GM19240 (cell line): ENCODE results near the gene CWC22.
A peak's percentile ranks its signal among the peaks of the same experiment; 100 is the strongest.
"Not testable (repeated sequence)": the region's sequence is repeated elsewhere in the genome, so short reads cannot be mapped to it uniquely, and the experiment has no call there.

Source experiments
- DNase-seq: peaks from one replicate; pipeline ENCODE4 v3.0.0; 2011; ENCODE audit warnings: low spot score; ENCODE audit not compliant: insufficient read length

CWC22 gene

GRCh38 chr2:180006781-180007579 lies at the start of gene CWC22:
Gene CWC22 (minus strand): TSS chr2:180007297. CDS start chr2:179993341, 13,956 bp downstream.
- DNase-seq: peak; percentile 43

GRCh38 chr2:180056367-180057118 lies 49.4 kb upstream of the CWC22 start:
- DNase-seq: no peak

- DNase-seq: not testable (repeated sequence)
Observed at GRCh38 chr2:180054576-180054975, 47.5 kb upstream of the CWC22 start.

DNA sequence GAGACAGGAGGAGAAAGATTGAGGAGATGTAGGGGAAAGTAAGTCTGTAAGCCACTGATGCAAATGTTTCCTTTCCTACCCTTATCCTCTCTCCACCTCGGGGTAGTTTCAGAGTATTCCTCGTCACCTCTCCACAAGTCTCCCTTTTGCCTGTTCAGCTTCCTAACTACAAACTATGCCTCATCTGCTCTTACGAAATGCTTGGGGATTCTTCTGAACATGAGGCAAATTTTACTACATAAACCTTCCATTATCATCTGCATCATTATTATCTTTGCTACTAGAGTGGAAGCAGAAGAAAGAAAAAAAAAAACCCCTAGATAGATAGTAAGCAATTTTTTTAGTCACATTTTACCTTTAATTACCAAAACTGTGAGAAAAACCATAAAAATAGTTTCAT lies 43.1 kb upstream of the CWC22 start:
- no peak for DNase-seq

GRCh38 chr2:180048251-180048650 lies 41.2 kb upstream of the CWC22 start:
- DNase-seq: no peak

- DNase-seq: no peak
Observed at GRCh38 chr2:180046776-180047175, 39.7 kb upstream of the CWC22 start.

DNA sequence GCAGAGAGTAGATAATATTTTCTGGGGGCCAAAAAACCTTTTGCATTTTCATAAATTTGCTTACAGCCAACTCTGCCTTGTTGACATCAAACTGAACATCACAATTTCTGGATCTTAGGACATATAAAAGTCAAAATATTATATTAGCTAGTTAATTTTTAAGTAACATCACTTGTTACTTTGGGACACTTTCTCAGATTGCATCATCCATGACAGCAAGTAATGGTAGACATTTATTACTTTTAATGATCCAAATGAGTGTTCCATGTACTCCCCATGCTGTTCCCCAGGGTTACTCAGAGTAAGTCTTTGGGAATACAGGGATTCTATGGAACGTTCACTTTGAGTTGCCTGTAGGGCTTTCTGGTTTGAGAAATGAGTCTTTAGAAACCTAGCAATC lies 39.1 kb upstream of the CWC22 start:
- no peak for DNase-seq

DNA sequence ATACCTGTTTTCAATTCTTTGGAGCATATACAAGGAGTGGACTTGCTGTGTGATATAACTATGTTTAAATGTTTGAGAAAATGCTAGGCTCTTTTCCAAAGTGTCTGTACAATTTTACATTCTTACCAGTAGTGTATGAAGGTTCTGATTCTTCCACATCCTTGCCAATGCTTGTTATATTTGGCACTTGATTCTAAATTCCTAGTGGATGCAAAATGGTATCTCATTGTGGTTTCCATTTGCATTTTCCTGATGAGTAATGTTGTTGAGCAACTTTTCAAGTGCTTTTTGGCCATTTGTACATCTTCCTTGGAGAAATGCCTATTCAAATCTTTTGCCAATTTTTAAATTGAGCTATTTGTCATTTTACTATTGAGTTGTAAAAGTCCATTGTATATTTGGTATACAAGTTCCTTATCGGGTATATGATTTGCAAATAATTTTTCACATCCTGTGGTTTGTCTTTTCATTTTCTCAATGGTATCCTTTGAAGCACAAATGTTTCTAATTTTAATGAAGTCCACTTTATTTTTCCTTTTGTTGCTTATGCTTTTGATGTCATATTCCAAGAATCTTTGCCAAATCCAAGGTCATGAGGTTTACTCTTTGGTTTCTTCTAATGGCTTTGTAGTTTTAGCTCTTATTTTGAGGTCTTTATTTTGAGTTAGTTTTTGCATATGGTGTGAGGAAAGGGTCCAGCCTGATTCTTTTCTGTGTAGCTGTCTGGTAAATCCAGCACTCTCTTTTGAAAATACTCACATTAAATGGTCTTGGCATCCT lies 33.2 kb upstream of the CWC22 start:
- DNase-seq: no peak

DNA sequence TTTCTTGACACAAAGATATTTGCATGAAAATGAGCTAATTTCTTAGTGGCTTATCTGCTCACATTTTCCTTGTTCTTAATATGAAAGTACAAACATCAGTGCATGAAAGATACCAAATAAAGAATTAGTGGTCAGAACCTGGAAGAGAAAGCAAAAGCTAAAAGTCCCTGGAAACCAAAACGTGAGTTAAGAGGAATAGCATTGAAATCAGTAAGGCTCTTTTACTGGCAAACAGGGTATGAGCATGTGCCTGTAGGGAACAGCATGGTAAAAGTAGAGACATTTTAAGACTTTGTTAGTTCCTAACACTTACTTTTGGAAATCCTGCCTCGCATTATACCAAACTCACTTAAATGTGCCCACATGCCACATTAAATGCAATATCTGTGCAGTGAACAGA lies 31.9 kb upstream of the CWC22 start:
- no peak for DNase-seq

GRCh38 chr2:180033993-180034894 lies 27.1 kb upstream of the CWC22 start:
- no peak for DNase-seq

DNA sequence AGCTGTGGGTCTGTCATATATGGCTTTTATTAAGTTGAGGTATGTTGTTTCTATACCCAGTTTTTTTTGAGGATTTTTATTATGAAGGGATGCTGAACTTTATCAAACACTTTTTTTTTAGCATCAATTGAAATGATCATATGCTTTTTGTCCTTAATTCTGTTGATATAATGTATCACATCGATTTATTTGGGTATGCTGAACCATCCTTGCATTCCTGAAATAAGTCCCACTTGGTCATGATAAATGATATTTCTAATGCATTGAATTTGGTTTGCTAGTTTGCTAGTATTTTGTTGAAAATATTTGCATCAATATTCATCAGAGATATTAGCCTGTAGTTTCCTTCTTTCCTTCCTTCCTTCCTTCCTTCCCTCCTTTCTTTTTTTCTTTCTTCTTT lies 22.5 kb upstream of the CWC22 start:
- DNase-seq: no peak

DNA sequence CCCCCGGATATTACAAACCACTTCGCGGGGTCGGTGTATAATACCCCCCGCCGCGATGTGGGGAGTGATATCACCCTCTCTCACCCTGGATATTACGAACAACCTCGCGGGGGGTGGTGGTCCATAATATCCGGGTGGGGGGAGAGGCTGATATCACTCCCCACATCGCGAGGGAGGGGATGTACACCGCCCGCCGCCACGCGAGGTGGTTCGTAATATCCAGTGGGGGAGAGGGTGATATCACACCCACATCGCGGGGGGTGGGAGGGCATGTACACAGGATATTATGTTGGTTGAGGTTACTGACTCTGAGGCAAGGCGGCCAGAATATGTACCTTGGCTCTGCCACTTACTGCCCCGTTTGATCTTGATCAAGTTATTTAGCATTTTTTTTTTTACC lies 14.8 kb upstream of the CWC22 start:
- DNase-seq: no peak

DNA sequence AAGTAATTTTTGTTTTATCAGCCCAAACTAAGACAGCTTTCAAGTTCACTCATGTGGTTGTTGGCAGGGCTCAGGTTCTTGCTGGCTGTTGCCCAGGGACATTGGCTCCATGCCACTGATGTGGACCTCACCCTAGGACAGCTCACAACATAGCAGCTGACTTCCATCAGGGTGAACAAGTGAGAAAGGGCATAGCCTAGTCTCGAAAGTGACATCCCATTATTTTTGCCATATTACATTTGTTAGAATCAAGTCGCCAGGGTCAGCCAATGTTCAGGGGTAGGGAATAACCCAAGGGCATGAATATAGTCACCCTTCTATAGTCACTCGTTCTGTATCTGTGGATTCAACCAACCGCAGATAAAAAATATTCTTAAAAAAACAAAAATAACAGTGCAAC lies 10.7 kb upstream of the CWC22 start:
- no peak for DNase-seq

DNA sequence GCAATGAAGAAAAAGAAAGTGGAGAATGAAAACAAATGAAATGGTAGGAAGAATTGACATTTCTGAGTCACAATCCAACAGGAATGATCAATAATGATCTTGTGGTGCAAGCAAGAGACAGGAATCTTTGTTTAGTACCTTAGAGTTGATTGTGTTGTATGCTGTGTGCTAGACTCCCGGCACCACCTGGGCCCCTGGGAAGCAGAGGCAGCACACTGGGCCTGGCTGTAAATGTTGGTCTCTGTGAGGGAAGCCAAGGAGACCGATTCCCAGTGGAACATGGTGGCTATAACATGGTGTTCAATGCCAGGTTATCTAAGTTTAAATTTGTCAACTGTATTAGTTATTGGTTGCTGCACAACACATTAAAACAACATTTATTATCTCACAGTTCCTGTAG lies 9.8 kb upstream of the CWC22 start:
- no peak for DNase-seq

- no peak for DNase-seq
Observed at GRCh38 chr2:180015951-180016709, 9.0 kb upstream of the CWC22 start.

DNA sequence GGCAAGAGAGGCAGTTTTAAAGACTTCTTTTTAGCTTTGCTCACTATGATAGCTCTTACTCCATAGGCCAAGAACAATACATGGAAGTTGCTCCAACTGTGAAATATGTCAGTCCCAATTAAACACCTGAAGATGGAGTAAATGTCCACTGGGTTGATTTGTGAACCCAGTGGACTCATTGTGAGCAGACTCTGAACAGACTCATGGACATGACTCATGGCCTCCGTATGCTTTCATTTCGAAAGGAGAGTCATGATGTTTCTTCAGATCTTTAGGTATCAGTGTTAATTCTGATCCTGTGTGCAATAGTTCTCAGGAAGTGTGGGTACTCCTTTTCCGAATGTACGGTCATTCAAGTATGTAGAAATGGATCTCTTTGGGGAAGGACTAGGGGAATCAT lies 5.4 kb upstream of the CWC22 start:
- no peak for DNase-seq

DNA sequence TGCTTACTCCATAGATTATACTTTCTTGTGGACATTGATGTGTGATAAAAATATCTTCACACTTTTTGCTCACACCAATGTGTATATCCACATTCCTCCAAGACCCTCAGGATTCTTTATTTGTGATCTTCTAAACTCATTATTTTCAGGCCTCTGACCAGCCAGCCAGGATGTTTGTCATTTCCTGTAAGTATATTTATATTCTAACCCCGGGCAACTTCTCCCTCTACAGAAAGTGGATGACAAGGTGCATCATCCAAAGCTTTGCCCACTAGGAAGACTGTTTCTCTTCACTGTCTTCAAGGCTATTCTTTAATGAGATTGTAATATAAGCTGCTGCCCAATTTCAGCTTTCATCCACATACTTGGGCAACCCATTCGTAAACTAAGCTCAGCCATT lies 3.6 kb upstream of the CWC22 start:
- DNase-seq: no peak

- no peak for DNase-seq
Observed at GRCh38 chr2:180006231-180006630, 866 bp downstream of the CWC22 start.

GRCh38 chr2:180005465-180005864 lies 1.6 kb downstream of the CWC22 start:
- DNase-seq: not testable (repeated sequence)

- DNase-seq: no peak
Observed at GRCh38 chr2:180004731-180005130, 2.4 kb downstream of the CWC22 start.
